HL-60 (cell line): ENCODE measurements around the gene INO80.

Source experiments
- DNase-seq, 2 experiments: peaks; one replicate each; pipeline ENCODE4 v3.0.0-alpha.2; 2010 to 2020; ENCODE audit warnings: low read depth in 1 of 2, low spot score in 1 of 2
- H3K27ac ChIP-seq: fragments of 250-450 bp; sonication (Bioruptor Pico); replicated peaks from 2 replicates; pipeline ENCODE4 v1.5.1; 2020; ENCODE audit warnings: mild to moderate bottlenecking, moderate library complexity
- H3K27me3 ChIP-seq: fragments of 250-450 bp; sonication (Bioruptor Pico); 2 replicates; pipeline ENCODE4 v1.5.1; 2021; ENCODE audit warnings: mild to moderate bottlenecking, moderate library complexity; ENCODE audit not compliant: insufficient read depth, poor library complexity, severe bottlenecking
- H3K4me3 ChIP-seq: replicated peaks from 2 replicates; pipeline ENCODE4 v1.5.1; 2011; ENCODE audit warnings: mild to moderate bottlenecking, control low read depth, low read length; ENCODE audit not compliant: insufficient read depth
- CTCF ChIP-seq: IDR thresholded peaks from one replicate; pipeline ENCODE4 v1.5.1; 2011; ENCODE audit warnings: low read length, control low read depth, inconsistent platforms; ENCODE audit not compliant: insufficient read depth
- GABPA ChIP-seq: IDR thresholded peaks from 2 replicates; pipeline ENCODE4 v1.6.1; 2012; ENCODE audit warnings: low read depth
- POLR2AphosphoS5 ChIP-seq: IDR thresholded peaks from 2 replicates; pipeline ENCODE4 v1.6.1; 2012; ENCODE audit warnings: low read depth
- REST ChIP-seq: IDR thresholded peaks from 2 replicates; pipeline ENCODE4 v1.6.1; 2012; ENCODE audit warnings: low read depth; ENCODE audit not compliant: insufficient replicate concordance
- SPI1 ChIP-seq: IDR thresholded peaks from 2 replicates; pipeline ENCODE4 v1.6.1; 2012; ENCODE audit warnings: low read depth, mild to moderate bottlenecking, borderline replicate concordance

The INO80 gene

GRCh38 chr15:40974879-40975278 lies 141.2 kb downstream of the INO80 start:
- TF ChIP-seq CTCF (no peak), GABPA (no peak), REST (no peak), SPI1 (no peak), POLR2AphosphoS5 (no peak)
- H3K4me3 ChIP-seq = no peak overlapping the region
- H3K27ac ChIP-seq = no peak overlapping the region
- H3K27me3 ChIP-seq = no peaks in the 10 kb centered on the region
- no peak for DNase-seq

GRCh38 chr15:40969363-40969762 lies 146.7 kb downstream of the INO80 start:
- no peak for DNase-seq
- H3K4me3 ChIP-seq = no peak overlapping the region
- TF ChIP-seq SPI1 (no peak), GABPA (no peak), REST (no peak), CTCF (no peak), POLR2AphosphoS5 (no peak)
- no peak overlapping the region for H3K27ac ChIP-seq
- H3K27me3 ChIP-seq = no peaks in the 10 kb centered on the region

GRCh38 chr15:40968290-40969085 lies 147.6 kb downstream of the INO80 start:
- no peak overlapping the region for H3K4me3 ChIP-seq
- H3K27ac ChIP-seq = no peak overlapping the region
- DNase-seq = no peak
- H3K27me3 ChIP-seq = no peaks in the 10 kb centered on the region
- TF ChIP-seq SPI1 = no peak
- TF ChIP-seq REST = no peak
- no peak for TF ChIP-seq GABPA
- no peak for TF ChIP-seq POLR2AphosphoS5
- TF ChIP-seq CTCF = no peak
